Skeletal muscle tissue (tissue), 4 donors: ENCODE results near the gene MFGE8. TPM values are rescaled to one million over a fixed set of nuclear protein-coding genes. Genes with fewer than 3 reads are reported as not detected.
A peak's percentile ranks its signal among the peaks of the same experiment; 100 is the strongest.

Source experiments
- H3K27ac ChIP-seq: one replicate; pipeline ENCODE4 v1.7.0; 2013; ENCODE audit warnings: mild to moderate bottlenecking, low read depth, low read length, inconsistent platforms
- H3K27me3 ChIP-seq, 3 donors: one replicate each; pipeline ENCODE4 v1.7.0; 2013; ENCODE audit warnings: low read length in 3 of 3; ENCODE audit not compliant: control insufficient read depth in 3 of 3, insufficient read depth in 3 of 3
- H3K36me3 ChIP-seq, 3 donors: one replicate each; pipeline ENCODE4 v1.7.0; 2013; ENCODE audit warnings: low read length in 3 of 3; ENCODE audit not compliant: control insufficient read depth in 3 of 3, insufficient read depth in 3 of 3
- H3K4me1 ChIP-seq, 3 donors: one replicate each; pipeline ENCODE4 v1.7.0; 2013; ENCODE audit warnings: low read length in 3 of 3, mild to moderate bottlenecking in 3 of 3; ENCODE audit not compliant: control insufficient read depth in 3 of 3, insufficient read depth in 3 of 3
- H3K4me3 ChIP-seq, 3 donors: one replicate each; pipeline ENCODE4 v1.7.0; 2013; ENCODE audit warnings: low read length in 3 of 3
- H3K9ac ChIP-seq, 3 donors: one replicate each; pipeline ENCODE4 v1.7.0; 2013; ENCODE audit warnings: low read length in 3 of 3, mild to moderate bottlenecking in 3 of 3, moderate library complexity in 2 of 3, low read depth in 1 of 3
- H3K9me3 ChIP-seq, 3 donors: one replicate each; pipeline ENCODE4 v1.7.0; 2013; ENCODE audit warnings: low read length in 3 of 3; ENCODE audit not compliant: control insufficient read depth in 3 of 3
- total RNA-seq: library from RNA; depleted of rRNA; stranded (reverse); fragments of >200 nt; gene quantifications from one replicate; pipeline ENCODE4 v1.2.3, GENCODE V29; 2014
- donor health status: Osteomylitis.

The MFGE8 gene
- 35.0 TPM for total RNA-seq

- H3K9ac ChIP-seq: peak within 1 kb of the TSS; percentile 91 to 97 (median 95)
These were observed at the start of gene MFGE8 for GRCh38 chr15:88913017-88913849. Gene MFGE8, minus strand, starts transcription at chr15:88913379. Its CDS starts 60 bp downstream, at chr15:88913319.

GRCh38 chr15:88959445-88959844 lies 46.3 kb upstream of the MFGE8 start:
- peaks cover 5 to 7% (median 7%) of the 10 kb centered on the region in 3 donors for H3K4me1 ChIP-seq
- no peak overlapping the region for H3K27ac ChIP-seq
- H3K36me3 ChIP-seq: no peaks in the 10 kb centered on the region
- no peaks in the 10 kb centered on the region for H3K9me3 ChIP-seq
- H3K27me3 ChIP-seq: no peaks in the 10 kb centered on the region
- no peak overlapping the region for H3K9ac ChIP-seq
- no peak overlapping the region for H3K4me3 ChIP-seq

More at GRCh38 chr15:88913017-88913849, at the start of gene MFGE8:
- H3K9me3 ChIP-seq: no peaks in the 10 kb centered on the region
- H3K36me3 ChIP-seq: peaks cover 12 to 23% (median 15%) of the 10 kb centered on the region in 3 donors
- H3K27me3 ChIP-seq: no peaks in the 10 kb centered on the region
- H3K4me3 ChIP-seq: peak within 1 kb of the TSS; percentile 77 to 90 (median 87)
- H3K27ac ChIP-seq: peak within 1 kb of the TSS; percentile 99
- H3K4me1 ChIP-seq: peaks cover 37 to 53% (median 43%) of the 10 kb centered on the region in 3 donors

- Histone ChIP-seq H3K27ac (no peak overlapping the region), H3K4me1 (peaks cover 8 to 11% (median 11%) of the 10 kb centered on the region in 3 donors), H3K27me3 (no peaks in the 10 kb centered on the region), H3K36me3 (no peaks in the 10 kb centered on the region), H3K4me3 (no peak overlapping the region), H3K9ac (no peak overlapping the region), H3K9me3 (no peaks in the 10 kb centered on the region)
These were observed 43.7 kb upstream of the MFGE8 start for GRCh38 chr15:88956906-88957305.

GRCh38 chr15:88956263-88956662 lies 43.1 kb upstream of the MFGE8 start:
- no peak overlapping the region for H3K4me3 ChIP-seq
- no peak overlapping the region for H3K27ac ChIP-seq
- no peaks in the 10 kb centered on the region for H3K36me3 ChIP-seq
- H3K27me3 ChIP-seq: no peaks in the 10 kb centered on the region
- peaks cover 8 to 11% (median 11%) of the 10 kb centered on the region in 3 donors for H3K4me1 ChIP-seq
- no peak overlapping the region for H3K9ac ChIP-seq
- no peaks in the 10 kb centered on the region for H3K9me3 ChIP-seq

- Histone ChIP-seq H3K27me3 (no peaks in the 10 kb centered on the region), H3K9ac (peak overlapping the region in 2 of 3 donors; percentile 8 to 20), H3K4me1 (peaks cover 8 to 11% (median 11%) of the 10 kb centered on the region in 3 donors), H3K27ac (no peak overlapping the region), H3K9me3 (no peaks in the 10 kb centered on the region), H3K4me3 (no peak overlapping the region), H3K36me3 (no peaks in the 10 kb centered on the region)
These were observed 41.5 kb upstream of the MFGE8 start for GRCh38 chr15:88954431-88955277.

GRCh38 chr15:88950600-88951160 lies 37.5 kb upstream of the MFGE8 start:
- Histone ChIP-seq H3K36me3 (no peaks in the 10 kb centered on the region), H3K9ac (no peak overlapping the region), H3K9me3 (no peaks in the 10 kb centered on the region), H3K4me1 (peaks cover 8 to 11% (median 11%) of the 10 kb centered on the region in 3 donors), H3K27me3 (no peaks in the 10 kb centered on the region), H3K27ac (no peak overlapping the region), H3K4me3 (no peak overlapping the region)

GRCh38 chr15:88949734-88950400 lies 36.7 kb upstream of the MFGE8 start:
- Histone ChIP-seq H3K9ac (no peak overlapping the region), H3K27ac (no peak overlapping the region), H3K9me3 (no peaks in the 10 kb centered on the region), H3K36me3 (no peaks in the 10 kb centered on the region), H3K27me3 (no peaks in the 10 kb centered on the region), H3K4me3 (no peak overlapping the region), H3K4me1 (peaks cover 8% of the 10 kb centered on the region in 3 donors)

- H3K9ac ChIP-seq: no peak overlapping the region
- no peaks in the 10 kb centered on the region for H3K27me3 ChIP-seq
These were observed 27.0 kb upstream of the MFGE8 start for GRCh38 chr15:88940110-88940675.

GRCh38 chr15:88939486-88939806 lies 26.3 kb upstream of the MFGE8 start:
- H3K9ac ChIP-seq: no peak overlapping the region
- H3K4me1 ChIP-seq: no peaks in the 10 kb centered on the region
- no peaks in the 10 kb centered on the region for H3K36me3 ChIP-seq
- no peaks in the 10 kb centered on the region for H3K9me3 ChIP-seq
- no peak overlapping the region for H3K27ac ChIP-seq
- H3K27me3 ChIP-seq: no peaks in the 10 kb centered on the region
- H3K4me3 ChIP-seq: no peak overlapping the region

More at GRCh38 chr15:88940110-88940675, 27.0 kb upstream of the MFGE8 start:
- Histone ChIP-seq H3K27ac (no peak overlapping the region), H3K9me3 (no peaks in the 10 kb centered on the region), H3K36me3 (no peaks in the 10 kb centered on the region), H3K4me1 (no peaks in the 10 kb centered on the region), H3K4me3 (no peak overlapping the region)
